Esophagus (tissue), 2 donors: ENCODE data around the gene MBTD1. TPM values are rescaled to one million over a fixed set of nuclear protein-coding genes. Genes with fewer than 3 reads are reported as not detected.

Source experiments
- H3K27ac ChIP-seq, 2 donors: one replicate each; pipeline ENCODE4 v1.5.1; 2013; ENCODE audit warnings: low read depth in 2 of 2, mild to moderate bottlenecking in 2 of 2, inconsistent platforms in 1 of 2, low read length in 1 of 2, moderate library complexity in 1 of 2
- H3K27me3 ChIP-seq, 2 donors: one replicate each; pipeline ENCODE4 v1.6.1; 2013; ENCODE audit warnings: low read length in 2 of 2, control low read depth in 1 of 2, mild to moderate bottlenecking in 1 of 2; ENCODE audit not compliant: insufficient read depth in 2 of 2, control insufficient read depth in 1 of 2
- H3K36me3 ChIP-seq, 2 donors: one replicate each; pipeline ENCODE4 v1.6.1; 2013; ENCODE audit warnings: low read length in 1 of 2; ENCODE audit not compliant: control insufficient read depth in 2 of 2, insufficient read depth in 2 of 2
- H3K4me1 ChIP-seq, 2 donors: one replicate each; pipeline ENCODE4 v1.6.1; 2013; ENCODE audit warnings: low read length in 1 of 2; ENCODE audit not compliant: control insufficient read depth in 2 of 2, insufficient read depth in 2 of 2
- H3K4me3 ChIP-seq, 2 donors: one replicate each; pipeline ENCODE4 v1.5.1; 2013; ENCODE audit warnings: low read length in 2 of 2, mild to moderate bottlenecking in 2 of 2, low read depth in 1 of 2, moderate library complexity in 1 of 2
- H3K9me3 ChIP-seq, 2 donors: one replicate each; pipeline ENCODE4 v1.6.1; 2013; ENCODE audit warnings: mild to moderate bottlenecking in 2 of 2, low read depth in 1 of 2, low read length in 1 of 2, moderate library complexity in 1 of 2; ENCODE audit not compliant: control insufficient read depth in 2 of 2, insufficient read depth in 1 of 2
- WGBS, 2 donors: extraction: QIAGEN DNeasy Blood & Tissue Kit; methylation state at CpG; one replicate each; pipeline ENCODE4 v1.1.7; 2013; 5-methylcytosine and 5-hydroxymethylcytosine counted together
- polyA plus RNA-seq, 2 donors: library from polyadenylated mRNA; stranded (reverse); fragments of 200-250 nt; gene quantifications; one replicate each; pipeline ENCODE4 v1.2.3, GENCODE V29; 2013
- donor health status: healthy with polysubstance abuse.
- donor health status: Bipolar disorder and iron deficiency.

The MBTD1 gene
- polyA plus RNA-seq, 2 donors = 3.9 to 8.0 TPM

GRCh38 chr17:51142597-51142996, 117.3 kb downstream of the MBTD1 start:
- no peaks in the 10 kb centered on the region for H3K9me3 ChIP-seq
- no peak overlapping the region for H3K27ac ChIP-seq
- no peak overlapping the region for H3K4me3 ChIP-seq
- H3K27me3 ChIP-seq = no peaks in the 10 kb centered on the region
- H3K36me3 ChIP-seq = no peaks in the 10 kb centered on the region
- 95 to 96% methylated on average over 2 of the region's 2 CpGs for WGBS, 2 donors
- H3K4me1 ChIP-seq = no peaks in the 10 kb centered on the region

GRCh38 chr17:51135956-51136355, 123.9 kb downstream of the MBTD1 start:
- Histone ChIP-seq H3K27me3 (no peaks in the 10 kb centered on the region), H3K4me3 (no peak overlapping the region), H3K9me3 (no peaks in the 10 kb centered on the region), H3K27ac (no peak overlapping the region), H3K36me3 (no peaks in the 10 kb centered on the region), H3K4me1 (no peaks in the 10 kb centered on the region)
- whole genome bisulfite sequencing, 2 donors = 93 to 95% methylated on average over 3 of the region's 3 CpGs

GRCh38 chr17:51133365-51133764, 126.5 kb downstream of the MBTD1 start:
- no peaks in the 10 kb centered on the region for H3K27me3 ChIP-seq
- H3K4me1 ChIP-seq = no peaks in the 10 kb centered on the region
- no peak overlapping the region for H3K4me3 ChIP-seq
- no peak overlapping the region for H3K27ac ChIP-seq
- no peaks in the 10 kb centered on the region for H3K36me3 ChIP-seq
- no peaks in the 10 kb centered on the region for H3K9me3 ChIP-seq
- WGBS, 2 donors = 73 to 76% methylated on average over 2 of the region's 2 CpGs

GRCh38 chr17:51132964-51133319, 126.9 kb downstream of the MBTD1 start:
- Histone ChIP-seq H3K27ac (no peak overlapping the region), H3K4me1 (no peaks in the 10 kb centered on the region), H3K27me3 (no peaks in the 10 kb centered on the region), H3K9me3 (no peaks in the 10 kb centered on the region), H3K4me3 (no peak overlapping the region), H3K36me3 (no peaks in the 10 kb centered on the region)

- Histone ChIP-seq H3K4me3 (no peak overlapping the region), H3K27me3 (no peaks in the 10 kb centered on the region), H3K4me1 (no peaks in the 10 kb centered on the region), H3K36me3 (no peaks in the 10 kb centered on the region), H3K9me3 (no peaks in the 10 kb centered on the region), H3K27ac (no peak overlapping the region)
- WGBS, 2 donors = 41 to 62% methylated on average over 3 of the region's 3 CpGs
Observed at GRCh38 chr17:51128076-51128475, 131.8 kb downstream of the MBTD1 start.

Other genes starting within 250 kb of the MBTD1 start
- gene SPAG9, start 139.2 kb downstream of the MBTD1 start, polyA plus RNA-seq = 10 to 100 TPM; 12.7 to 15.1 TPM
- gene NME1, start 106.5 kb downstream of the MBTD1 start, polyA plus RNA-seq = 100 to 1,000 TPM; 142 to 171 TPM
- gene NME2, start 93.6 kb downstream of the MBTD1 start, polyA plus RNA-seq = 100 to 1,000 TPM; 640 to 840 TPM
- gene UTP18, start 497 bp upstream of the MBTD1 start, polyA plus RNA-seq = 10 to 100 TPM in 1 of 2 donors, 1 to 10 TPM in 1; 8.4 to 23.1 TPM